Measurements from ENCODE around the gene MTMR11. TPM values are rescaled to one million over a fixed set of nuclear protein-coding genes. Genes with fewer than 3 reads are reported as not detected.
A peak's percentile ranks its signal among the peaks of the same experiment; 100 is the strongest.

The MTMR11 gene
- total and polyA plus RNA-seq, 2 of the 13 experiments (the other 11 are each of a cell fraction or from before 2014, with no cell fraction given): 0.49 to 2.8 TPM

DNA sequence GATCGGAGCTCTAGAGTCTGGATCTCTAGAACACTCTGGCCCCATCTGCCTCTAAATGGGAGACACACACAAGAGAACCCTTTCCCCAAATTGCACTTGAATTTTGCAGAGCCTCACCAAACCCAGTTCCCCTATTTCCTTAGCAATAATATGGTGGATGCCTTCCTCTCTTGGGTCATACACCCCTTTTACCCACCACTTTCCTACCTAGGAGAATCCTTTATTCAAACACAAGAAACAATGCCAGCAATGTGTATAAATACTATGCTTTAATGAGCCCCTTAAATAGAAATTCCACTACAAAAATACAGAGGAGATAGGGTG, 8.3 kb downstream of the MTMR11 start:
- CTCF ChIA-PET (ENCODE audit: low intra/inter-chr PET ratio, low total read pairs): no interaction called here

DNA sequence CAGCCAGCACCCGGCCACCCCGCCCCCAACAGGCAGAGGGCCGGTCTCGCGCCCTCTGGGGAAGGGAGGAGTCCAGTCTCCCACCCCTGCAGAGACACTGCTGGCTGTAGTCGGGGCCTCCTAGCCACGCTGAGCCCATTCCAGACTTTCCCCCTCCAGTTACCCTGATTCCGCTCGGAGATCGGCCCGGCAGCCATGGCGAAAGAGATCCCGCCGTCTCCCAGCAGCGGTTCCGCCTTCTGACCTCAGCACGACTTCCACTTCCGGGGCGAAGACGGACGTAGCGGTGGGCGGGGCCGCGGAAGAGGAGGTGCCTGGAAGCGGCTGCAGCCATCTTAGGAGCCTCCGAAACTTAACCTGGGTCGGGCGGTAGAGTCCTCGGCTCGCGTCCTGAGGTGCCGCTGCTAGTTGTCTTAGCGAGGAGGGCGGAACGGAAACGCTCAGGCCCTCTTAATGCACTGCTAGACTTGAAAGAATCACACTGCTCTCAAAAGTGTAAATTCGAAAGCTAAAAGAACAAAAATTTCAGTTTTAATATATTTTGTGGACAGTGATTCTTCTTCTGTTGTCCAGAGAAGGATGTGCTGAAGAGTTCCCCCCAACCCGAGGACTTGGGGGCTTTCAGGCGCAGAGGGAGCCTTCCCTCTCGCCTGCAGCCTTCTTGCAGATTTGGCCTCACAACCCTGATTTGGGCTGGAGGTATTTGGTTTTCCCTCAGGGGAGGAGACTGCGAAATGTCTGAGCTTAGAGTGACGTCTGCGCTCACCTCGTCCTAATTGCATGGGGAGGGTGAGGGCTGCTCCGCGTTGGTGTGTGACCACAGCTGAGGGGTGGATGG, 8.9 kb downstream of the MTMR11 start, which contains the start of gene SF3B4:
Gene SF3B4, minus strand, starts transcription at position 241 of the 838 bp plus-strand sequence. Its CDS starts 44 bp downstream, at position 197.
- no peak within 1 kb of the TSS for H2AFZ ChIP-seq (ENCODE audit: low read length)
- H3K36me3 ChIP-seq (replicated peaks in 1 of 2; ENCODE audit: control insufficient read depth in 1 of 2, insufficient read depth in 2 of 2, low read length in 2 of 2): peaks cover 13 to 36% of the 10 kb centered on the region in 2 experiments; a peak in 4 of 5 replicates
- H3K9me3 ChIP-seq (ENCODE audit: low read length): no peaks in the 10 kb centered on the region
- peak within 1 kb of the TSS; percentile 88 for H3K27ac ChIP-seq (ENCODE audit: extremely low read length, insufficient read depth, low read length)
- CTCF ChIA-PET (ENCODE audit: low intra/inter-chr PET ratio, low total read pairs): no interaction called here
- in situ Hi-C loops (cut with HindIII; ENCODE audit: extremely low pct_ligation_motif_present, low pct_unique_long_range_greater_than_20kb) (no loop called here), intact Hi-C loops (cut with micrococcal nuclease; ENCODE audit: unreplicated experiment) (loop anchor here (1.0 kb wide), 1 partner anchor 25 kb away; no protein-coding TSS in a partner anchor)
- 0% methylated on average over 29 of the region's 47 CpGs for WGBS (ENCODE audit: low lambda C conversion rate)
- peaks cover 30% of the 10 kb centered on the region for H3K4me1 ChIP-seq (ENCODE audit: insufficient read depth, low read length)
- H3K4me2 ChIP-seq (ENCODE audit: low read depth, low read length): peak within 1 kb of the TSS; percentile 90
- peak within 1 kb of the TSS; percentile 85 for H3K9ac ChIP-seq (ENCODE audit: insufficient read depth, low read depth, low read length)
- peaks cover 17% of the 10 kb centered on the region for H3K79me2 ChIP-seq (ENCODE audit: insufficient read depth, low read length)
- POLR2A ChIA-PET: interaction anchor here (0.7 to 2.3 kb wide), 9 partner anchors 8 to 258 kb away, joined by 3 to 27 read pairs (median 4); partner anchors contain the start of genes MTMR11, OTUD7B and SV2A
- 0 out of 2 replicates have a peak, but pooled peaks cover 3% of the 10 kb centered on the region for H4K20me1 ChIP-seq (ENCODE audit: insufficient read depth, low read length)
- peak; percentile 79 for FAIRE-seq
- no peaks in the 10 kb centered on the region; a peak in 1 of 5 replicates for H3K27me3 ChIP-seq (ENCODE audit: control insufficient read depth in 1 of 2, insufficient read depth in 2 of 2, low read length in 2 of 2)
- DNase-seq (ENCODE audit: low spot score): peak; percentile 87
- BruUV-seq (replicated peaks): TSS peak; percentile 98
- ATAC-seq: peak; percentile 99
- H3K4me3 ChIP-seq (replicated peaks in 1 of 3; ENCODE audit: insufficient read depth in 1 of 3, low read depth in 2 of 3, low read length in 3 of 3): peak within 1 kb of the TSS; percentile 90 to 99 (median 92)
- TF ChIP-seq KDM4B (CRISPR knock-in tag; IDR thresholded peaks at IDR 0.05): 0 out of 2 replicates have a peak, but pooled peaks have one; percentile 27
- TF ChIP-seq ZSCAN29 (CRISPR knock-in tag; conservative IDR thresholded peaks at IDR 0.05): no peak
- peak; percentile 95; the same call in 1 of the 2 replicates for TF ChIP-seq MIER3 (CRISPR knock-in tag; IDR thresholded peaks at IDR 0.05; ENCODE audit: borderline replicate concordance)
- peak; percentile 98 for TF ChIP-seq KAT8 (CRISPR knock-in tag; IDR thresholded peaks at IDR 0.05)
- TF ChIP-seq ZSCAN25 (CRISPR knock-in tag; IDR thresholded peaks at IDR 0.05): peak; percentile 49; the same call in 1 of the 2 replicates
- no peak for TF ChIP-seq LCORL (IDR thresholded peaks at IDR 0.05)
- TF ChIP-seq LCORL (CRISPR knock-in tag; IDR thresholded peaks at IDR 0.05): peak; percentile 77
- TF ChIP-seq HNRNPUL1 (IDR thresholded peaks at IDR 0.05; ENCODE audit: low read depth, low read length): no peak
- no peak for TF ChIP-seq TCF7 (IDR thresholded peaks at IDR 0.05; ENCODE audit: low read depth)
- peak; percentile 95 for TF ChIP-seq GATAD1 (CRISPR knock-in tag; IDR thresholded peaks at IDR 0.05)

More for the DNA sequence above, 8.3 kb downstream of the MTMR11 start:
- BruUV-seq (replicated peaks): no TSS peak
- Histone ChIP-seq H3K9me3 (ENCODE audit: low read length) (no peaks in the 10 kb centered on the region), H3K27ac (ENCODE audit: extremely low read length, insufficient read depth, low read length) (peak overlapping the region; percentile 88), H3K27me3 (ENCODE audit: control insufficient read depth in 1 of 2, insufficient read depth in 2 of 2, low read length in 2 of 2) (no peaks in the 10 kb centered on the region; a peak in 1 of 5 replicates), H3K4me2 (ENCODE audit: low read depth, low read length) (peak overlapping the region; percentile 82), H4K20me1 (ENCODE audit: insufficient read depth, low read length) (0 out of 2 replicates have a peak, but pooled peaks cover 3% of the 10 kb centered on the region), H3K4me1 (ENCODE audit: insufficient read depth, low read length) (peaks cover 30% of the 10 kb centered on the region), H3K9ac (ENCODE audit: insufficient read depth, low read depth, low read length) (peak overlapping the region; percentile 85), H2AFZ (ENCODE audit: low read length) (no peak overlapping the region), H3K79me2 (ENCODE audit: insufficient read depth, low read length) (peaks cover 17% of the 10 kb centered on the region), H3K4me3 (replicated peaks in 1 of 3; ENCODE audit: insufficient read depth in 1 of 3, low read depth in 2 of 3, low read length in 3 of 3) (peak overlapping the region; percentile 90 to 99 (median 92)), H3K36me3 (replicated peaks in 1 of 2; ENCODE audit: control insufficient read depth in 1 of 2, insufficient read depth in 2 of 2, low read length in 2 of 2) (peaks cover 11 to 31% of the 10 kb centered on the region in 2 experiments; a peak in 4 of 5 replicates)
- POLR2A ChIA-PET: interaction anchor here (0.7 to 2.3 kb wide), 9 partner anchors 8 to 258 kb away, joined by 3 to 27 read pairs (median 4); partner anchors contain the start of genes MTMR11, OTUD7B and SV2A
- intact Hi-C loops (cut with micrococcal nuclease; ENCODE audit: unreplicated experiment) (no loop called here), in situ Hi-C loops (cut with HindIII; ENCODE audit: extremely low pct_ligation_motif_present, low pct_unique_long_range_greater_than_20kb) (no loop called here)
- DNase-seq (ENCODE audit: low spot score): no peak
- no peak for FAIRE-seq
- TF ChIP-seq SOX5 (CRISPR knock-in tag; IDR thresholded peaks at IDR 0.05; ENCODE audit: borderline replicate concordance) (no peak), ZNF777 (CRISPR knock-in tag; IDR thresholded peaks at IDR 0.05) (peak; percentile 3; the same call in 1 of the 2 replicates)
- WGBS (ENCODE audit: low lambda C conversion rate): 29% methylated on average over 1 of the region's 1 CpG
- ATAC-seq: no peak
